MM.1S (cell line): ENCODE results near the gene SLC39A9.

Experiments
- DNase-seq: peaks from one replicate; pipeline ENCODE4 v3.0.0-alpha.2; 2015
- H2AFZ ChIP-seq: fragments of 300-600 bp; sonication (generic); 2 replicates; pipeline ENCODE4 v1.6.0; 2016; ENCODE audit warnings: antibody characterized with exemption, low read length
- H3F3A ChIP-seq: fragments of 300-600 bp; sonication (generic); 2 replicates; pipeline ENCODE4 v1.6.1; 2016; ENCODE audit warnings: mild to moderate bottlenecking, antibody characterized with exemption, low read length, moderate library complexity, mixed read lengths; ENCODE audit not compliant: insufficient read depth
- H3K27ac ChIP-seq: fragments of 300-600 bp; sonication (generic); 2 replicates; pipeline ENCODE4 v1.5.1; 2016; ENCODE audit warnings: mild to moderate bottlenecking, low read length
- H3K27me3 ChIP-seq: fragments of 300-600 bp; sonication (generic); replicated peaks from 2 replicates; pipeline ENCODE4 v1.6.0; 2016; ENCODE audit warnings: low read length; ENCODE audit not compliant: insufficient read depth
- H3K36me3 ChIP-seq: fragments of 300-600 bp; sonication (generic); replicated peaks from 2 replicates; pipeline ENCODE4 v1.6.1; 2016; ENCODE audit warnings: mild to moderate bottlenecking, low read length, mixed read lengths; ENCODE audit not compliant: insufficient read depth
- H3K4me1 ChIP-seq: fragments of 300-600 bp; sonication (generic); 2 replicates; pipeline ENCODE4 v1.6.1; 2016; ENCODE audit warnings: low read length, mixed read lengths
- H3K4me2 ChIP-seq: fragments of 300-600 bp; sonication (generic); 2 replicates; pipeline ENCODE4 v1.6.0; 2016; ENCODE audit warnings: low read depth, low read length
- H3K4me3 ChIP-seq: fragments of 300-600 bp; sonication (generic); 2 replicates; pipeline ENCODE4 v1.5.1; 2016; ENCODE audit warnings: low read length, mixed read lengths
- H3K79me2 ChIP-seq: fragments of 300-600 bp; sonication (generic); 2 replicates; pipeline ENCODE4 v1.6.1; 2016; ENCODE audit warnings: mixed run types, low read length, mixed read lengths
- H3K9ac ChIP-seq: fragments of 300-600 bp; sonication (generic); 2 replicates; pipeline ENCODE4 v1.6.1; 2016; ENCODE audit warnings: low read length, mixed read lengths
- H3K9me2 ChIP-seq: fragments of 300-600 bp; sonication (generic); replicated peaks from 2 replicates; pipeline ENCODE4 v1.6.1; 2016; ENCODE audit warnings: mild to moderate bottlenecking, low read length, mixed read lengths; ENCODE audit not compliant: insufficient read depth
- H3K9me3 ChIP-seq: fragments of 300-600 bp; sonication (generic); replicated peaks from 2 replicates; pipeline ENCODE4 v1.6.1; 2016; ENCODE audit warnings: mild to moderate bottlenecking, low read length, mixed read lengths; ENCODE audit not compliant: insufficient read depth
- H4K20me1 ChIP-seq: fragments of 300-600 bp; sonication (generic); 2 replicates; pipeline ENCODE4 v1.6.1; 2016; ENCODE audit warnings: mild to moderate bottlenecking, low read length, moderate library complexity, mixed read lengths; ENCODE audit not compliant: insufficient read depth
- CTCF ChIP-seq: fragments of 300-600 bp; sonication (generic); IDR thresholded peaks from 2 replicates; pipeline ENCODE4 v1.5.1; 2016; ENCODE audit warnings: antibody characterized with exemption, low read length, mixed read lengths
- EZH2 ChIP-seq: fragments of 300-600 bp; sonication (generic); optimal IDR thresholded peaks from 2 replicates; pipeline ENCODE3; 2017; ENCODE audit warnings: low read depth, mild to moderate bottlenecking, antibody characterized with exemption, low read length, mixed read lengths
- EZH2phosphoT487 ChIP-seq: fragments of 300-600 bp; sonication (generic); IDR thresholded peaks from 2 replicates; pipeline ENCODE4 v1.6.1; 2018; ENCODE audit warnings: antibody characterized with exemption, low read length

SLC39A9 gene

GRCh38 chr14:69429643-69430042 lies 31.2 kb downstream of the SLC39A9 start:
- Histone ChIP-seq H3F3A (no peaks in the 10 kb centered on the region), H3K4me1 (no peaks in the 10 kb centered on the region), H3K79me2 (no peaks in the 10 kb centered on the region), H2AFZ (no peak overlapping the region), H3K9me2 (no peaks in the 10 kb centered on the region), H3K9me3 (no peaks in the 10 kb centered on the region), H3K27me3 (no peaks in the 10 kb centered on the region), H4K20me1 (no peaks in the 10 kb centered on the region), H3K36me3 (no peaks in the 10 kb centered on the region), H3K4me3 (no peak overlapping the region), H3K27ac (no peak overlapping the region), H3K4me2 (no peak overlapping the region), H3K9ac (no peak overlapping the region)
- TF ChIP-seq EZH2 (no peak), EZH2phosphoT487 (no peak), CTCF (no peak)
- DNase-seq: no peak

GRCh38 chr14:69430306-69430939 lies 31.9 kb downstream of the SLC39A9 start:
- no peaks in the 10 kb centered on the region for H4K20me1 ChIP-seq
- no peak overlapping the region for H2AFZ ChIP-seq
- no peaks in the 10 kb centered on the region for H3K4me1 ChIP-seq
- no peaks in the 10 kb centered on the region for H3K27me3 ChIP-seq
- DNase-seq: no peak
- no peak overlapping the region for H3K4me2 ChIP-seq
- H3K9ac ChIP-seq: no peak overlapping the region
- no peak overlapping the region for H3K27ac ChIP-seq
- TF ChIP-seq CTCF: no peak
- TF ChIP-seq EZH2: no peak
- no peak for TF ChIP-seq EZH2phosphoT487
- no peaks in the 10 kb centered on the region for H3F3A ChIP-seq
- no peaks in the 10 kb centered on the region; the same call in 1 of the 2 replicates for H3K79me2 ChIP-seq
- no peak overlapping the region for H3K4me3 ChIP-seq
- no peaks in the 10 kb centered on the region for H3K36me3 ChIP-seq
- H3K9me2 ChIP-seq: no peaks in the 10 kb centered on the region
- H3K9me3 ChIP-seq: no peaks in the 10 kb centered on the region

GRCh38 chr14:69432364-69432763 lies 33.9 kb downstream of the SLC39A9 start:
- no peaks in the 10 kb centered on the region; the same call in 1 of the 2 replicates for H3K79me2 ChIP-seq
- no peak for DNase-seq
- H3K27ac ChIP-seq: no peak overlapping the region
- no peak overlapping the region for H3K9ac ChIP-seq
- H3K9me3 ChIP-seq: no peaks in the 10 kb centered on the region
- H3K4me1 ChIP-seq: no peaks in the 10 kb centered on the region
- H4K20me1 ChIP-seq: no peaks in the 10 kb centered on the region
- no peak for TF ChIP-seq CTCF
- no peak for TF ChIP-seq EZH2
- no peak for TF ChIP-seq EZH2phosphoT487
- H2AFZ ChIP-seq: no peak overlapping the region
- H3K36me3 ChIP-seq: no peaks in the 10 kb centered on the region
- H3F3A ChIP-seq: no peaks in the 10 kb centered on the region
- H3K9me2 ChIP-seq: no peaks in the 10 kb centered on the region
- no peaks in the 10 kb centered on the region for H3K27me3 ChIP-seq
- no peak overlapping the region for H3K4me2 ChIP-seq
- H3K4me3 ChIP-seq: no peak overlapping the region
